ENCODE data around the gene MAP2K5.

The MAP2K5 gene

GRCh38 chr15:67559158-67559557, 16.7 kb downstream of the MAP2K5 start:
- no peak overlapping the region for H3K4me3 ChIP-seq (ENCODE audit: low read depth, low read length)
- ChIA-PET CTCF (interaction anchor here (1.1 kb wide), 1 partner anchor 102 kb away, joined by 3 read pairs; no protein-coding TSS in a partner anchor), POLR2A (no interaction called here)
- no peak for TF ChIP-seq CTCF (IDR thresholded peaks at IDR 0.05; ENCODE audit: insufficient read depth, low read length, missing control alignments)
- no peak for DNase-seq (ENCODE audit: low read depth, low spot score)

- POLR2A ChIA-PET, result no interaction called here
- no peak for DNase-seq (ENCODE audit: low read depth, low spot score)
- CTCF ChIA-PET, result interaction anchor here (1.1 kb wide), 1 partner anchor 11 kb away, joined by 5 read pairs; no protein-coding TSS in a partner anchor
- TF ChIP-seq CTCF (IDR thresholded peaks at IDR 0.05; ENCODE audit: insufficient read depth, low read length, missing control alignments), result no peak
- H3K4me3 ChIP-seq (ENCODE audit: low read depth, low read length), result no peak overlapping the region
Observed at GRCh38 chr15:67559576-67559975, 17.1 kb downstream of the MAP2K5 start.

GRCh38 chr15:67560320-67560719, 17.8 kb downstream of the MAP2K5 start:
- no peak overlapping the region for H3K4me3 ChIP-seq (ENCODE audit: low read depth, low read length)
- DNase-seq (ENCODE audit: low read depth, low spot score), result no peak
- POLR2A ChIA-PET, result no interaction called here
- TF ChIP-seq CTCF (IDR thresholded peaks at IDR 0.05; ENCODE audit: insufficient read depth, low read length, missing control alignments), result no peak
- CTCF ChIA-PET, result interaction anchor here (1.1 kb wide), 1 partner anchor 11 kb away, joined by 5 read pairs; no protein-coding TSS in a partner anchor

DNA sequence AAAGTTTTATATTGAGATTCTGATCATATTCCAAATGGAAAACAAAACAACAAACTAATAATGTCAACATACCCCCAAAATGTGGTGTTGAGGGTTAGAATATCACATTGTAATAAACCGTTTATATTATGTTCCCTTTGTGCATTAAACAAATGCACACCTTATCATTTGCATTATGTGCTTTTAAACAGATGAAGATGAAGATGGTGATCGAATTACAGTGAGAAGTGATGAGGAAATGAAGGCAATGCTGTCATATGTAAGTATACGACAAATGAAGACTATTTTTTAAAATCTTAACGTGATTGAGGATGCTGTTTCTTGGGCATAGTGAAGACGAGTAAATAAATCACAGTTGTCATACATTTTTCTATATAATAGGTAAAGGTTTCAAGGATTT, 20.6 kb downstream of the MAP2K5 start:
- POLR2A ChIA-PET, result no interaction called here
- DNase-seq (ENCODE audit: low read depth, low spot score), result no peak
- TF ChIP-seq CTCF (IDR thresholded peaks at IDR 0.05; ENCODE audit: insufficient read depth, low read length, missing control alignments), result no peak
- CTCF ChIA-PET, result no interaction called here
- no peak overlapping the region for H3K4me3 ChIP-seq (ENCODE audit: low read depth, low read length)

DNA sequence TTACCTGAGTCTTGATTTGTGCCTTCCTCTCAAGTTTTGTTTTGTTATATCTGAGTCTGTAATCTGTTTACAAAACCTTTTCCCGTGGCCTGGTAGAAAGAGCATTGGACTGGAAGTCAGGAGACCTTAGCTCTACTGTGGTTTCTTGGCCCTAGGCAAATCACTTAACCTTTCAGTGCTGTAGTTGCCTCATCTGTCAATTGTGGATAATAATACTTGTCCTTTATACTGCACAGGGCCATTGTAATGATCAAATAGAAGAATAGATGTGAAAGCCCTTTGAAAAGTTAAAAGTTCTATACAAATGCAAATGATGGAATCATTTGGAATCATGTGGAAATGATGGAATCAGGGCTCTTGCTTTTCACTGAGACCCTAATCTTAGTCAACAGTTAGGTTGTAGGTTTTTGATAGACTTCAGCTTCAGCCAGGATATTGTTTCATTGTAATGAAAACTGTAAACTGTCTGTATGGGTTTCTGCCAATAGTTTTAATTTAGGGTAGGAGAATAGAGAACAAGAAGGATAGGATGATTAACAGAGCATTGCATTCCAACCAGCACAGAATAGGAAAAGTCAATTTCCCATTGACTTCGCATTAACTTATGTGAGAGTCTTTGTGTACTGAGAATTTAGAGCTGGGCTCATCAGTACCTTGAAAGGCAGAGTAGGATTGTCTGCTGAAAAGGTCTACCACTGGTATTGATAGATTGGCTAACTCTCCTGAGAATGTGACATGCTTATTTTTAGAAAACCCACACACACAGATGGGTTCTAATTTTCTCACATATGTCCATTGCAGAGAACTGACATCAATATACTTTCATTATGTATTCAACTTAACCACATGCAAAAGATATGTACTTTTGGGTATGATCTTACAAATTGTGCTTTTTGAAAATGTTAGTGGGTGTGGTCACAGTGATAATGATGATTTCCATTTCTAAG, 21.8 kb downstream of the MAP2K5 start:
- no peak overlapping the region for H3K4me3 ChIP-seq (ENCODE audit: low read depth, low read length)
- ChIA-PET POLR2A (interaction anchor here (0.6 to 0.7 kb wide), 2 partner anchors 40 to 623 kb away, joined by 3 read pairs; no protein-coding TSS in a partner anchor), CTCF (no interaction called here)
- no peak for TF ChIP-seq CTCF (IDR thresholded peaks at IDR 0.05; ENCODE audit: insufficient read depth, low read length, missing control alignments)
- DNase-seq (ENCODE audit: low read depth, low spot score), result no peak

- TF ChIP-seq CTCF (IDR thresholded peaks at IDR 0.05; ENCODE audit: insufficient read depth, low read length, missing control alignments), result no peak
- H3K4me3 ChIP-seq (ENCODE audit: low read depth, low read length), result no peak overlapping the region
- no peak for DNase-seq (ENCODE audit: low read depth, low spot score)
- ChIA-PET POLR2A (interaction anchor here (0.6 to 0.7 kb wide), 2 partner anchors 41 to 623 kb away, joined by 3 read pairs; no protein-coding TSS in a partner anchor), CTCF (no interaction called here)
Observed at GRCh38 chr15:67564968-67565345, 22.5 kb downstream of the MAP2K5 start.

All from AG04449 (cell line).